Uterus (tissue), 2 donors: ENCODE results near the gene UBP1.

ENCODE experiments used
- POLR2A ChIP-seq, 2 donors: fragments of 450-650 bp; IDR thresholded peaks; one replicate each; pipeline ENCODE4 v1.6.1; 2016; ENCODE audit warnings: antibody characterized with exemption in 2 of 2, mild to moderate bottlenecking in 1 of 2, moderate library complexity in 1 of 2
- TF ChIP-seq, protein P1 (sequence below), 4 experiments: fragments of 200-600 bp in 2 of 4; fragments of 450-650 bp in 2 of 4; sonication (generic) in 2 of 4; IDR thresholded peaks; one replicate each; pipeline ENCODE4 v1.5.1; 2016 to 2019; ENCODE audit warnings: antibody characterized with exemption in 4 of 4, mild to moderate bottlenecking in 2 of 4, moderate library complexity in 1 of 4

DNA sequence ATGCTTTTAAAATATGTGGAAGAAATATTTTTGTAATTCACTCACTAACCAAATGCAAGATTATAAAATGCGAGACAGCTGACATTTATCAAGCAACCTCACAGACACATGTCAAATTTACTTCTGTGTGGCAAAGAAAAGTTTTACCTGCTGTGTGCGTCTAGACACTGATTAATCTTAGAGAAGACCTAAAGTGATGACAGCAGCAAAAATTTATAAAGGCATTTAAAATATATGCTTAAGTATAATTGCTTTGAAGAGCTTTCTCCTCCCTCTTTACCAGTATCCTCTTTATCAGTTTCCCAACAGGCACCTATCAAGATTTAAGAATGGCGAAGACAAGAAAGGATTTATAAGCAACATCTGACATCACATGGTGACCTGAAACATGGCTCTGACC is 37.3 kb downstream of the UBP1 start:
- TF ChIP-seq, protein P1, sequence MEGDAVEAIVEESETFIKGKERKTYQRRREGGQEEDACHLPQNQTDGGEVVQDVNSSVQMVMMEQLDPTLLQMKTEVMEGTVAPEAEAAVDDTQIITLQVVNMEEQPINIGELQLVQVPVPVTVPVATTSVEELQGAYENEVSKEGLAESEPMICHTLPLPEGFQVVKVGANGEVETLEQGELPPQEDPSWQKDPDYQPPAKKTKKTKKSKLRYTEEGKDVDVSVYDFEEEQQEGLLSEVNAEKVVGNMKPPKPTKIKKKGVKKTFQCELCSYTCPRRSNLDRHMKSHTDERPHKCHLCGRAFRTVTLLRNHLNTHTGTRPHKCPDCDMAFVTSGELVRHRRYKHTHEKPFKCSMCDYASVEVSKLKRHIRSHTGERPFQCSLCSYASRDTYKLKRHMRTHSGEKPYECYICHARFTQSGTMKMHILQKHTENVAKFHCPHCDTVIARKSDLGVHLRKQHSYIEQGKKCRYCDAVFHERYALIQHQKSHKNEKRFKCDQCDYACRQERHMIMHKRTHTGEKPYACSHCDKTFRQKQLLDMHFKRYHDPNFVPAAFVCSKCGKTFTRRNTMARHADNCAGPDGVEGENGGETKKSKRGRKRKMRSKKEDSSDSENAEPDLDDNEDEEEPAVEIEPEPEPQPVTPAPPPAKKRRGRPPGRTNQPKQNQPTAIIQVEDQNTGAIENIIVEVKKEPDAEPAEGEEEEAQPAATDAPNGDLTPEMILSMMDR (IDR thresholded peaks at IDR 0.05), result no peak
- TF ChIP-seq POLR2A (IDR thresholded peaks at IDR 0.05), result no peak
